Naive thymus-derived CD4-positive, alpha-beta T cell (primary cell): ENCODE results near the gene QSOX2. TPM values are rescaled to one million over a fixed set of nuclear protein-coding genes. Genes with fewer than 3 reads are reported as not detected.
A peak's percentile ranks its signal among the peaks of the same experiment; 100 is the strongest.

Source experiments
- ATAC-seq: fragments of 150-1000 bp; cut with Tn5 transposase; 2 replicates; pipeline ENCODE4 v1.10.0; 2021; ENCODE audit warnings: mild to moderate bottlenecking, moderate library complexity
- CTCF ChIA-PET: fragments of 350-600 bp; sonication (Branson Sonifier 250); formaldehyde crosslinking; loops from one replicate; lab custom pipeline; 2021; ENCODE audit warnings: antibody characterized with exemption; lab: Charles Lee
- POLR2A ChIA-PET: fragments of 350-600 bp; sonication (Branson Sonifier 250); formaldehyde crosslinking; loops from one replicate; lab custom pipeline; 2021; ENCODE audit warnings: antibody characterized with exemption, inconsistent platforms; lab: Charles Lee
- DNase-seq, 9 donors: peaks; one replicate each; pipeline versions ENCODE4 v3.0.0 to v3.0.0-alpha.2; 2020 to 2022; ENCODE audit warnings: mixed read lengths in 1 of 9
- H3K27ac ChIP-seq: one replicate; pipeline ENCODE4 v1.7.0; 2013; ENCODE audit warnings: mild to moderate bottlenecking, low read depth, low read length, moderate library complexity
- H3K27me3 ChIP-seq, 2 donors: one replicate each; pipeline ENCODE4 v1.7.0; 2013; ENCODE audit warnings: low read length in 2 of 2, mild to moderate bottlenecking in 2 of 2, moderate library complexity in 2 of 2; ENCODE audit not compliant: control insufficient read depth in 2 of 2, insufficient read depth in 2 of 2
- H3K36me3 ChIP-seq, 3 experiments: 1 replicate in 2 of 3; 2 replicates in 1 of 3; pipeline ENCODE4 v1.7.0; 2013; ENCODE audit warnings: low read length in 3 of 3, mild to moderate bottlenecking in 3 of 3, moderate library complexity in 1 of 3; ENCODE audit not compliant: insufficient read depth in 3 of 3, control insufficient read depth in 2 of 3
- H3K4me1 ChIP-seq, 2 donors: one replicate each; pipeline ENCODE4 v1.7.0; 2013; ENCODE audit warnings: low read length in 2 of 2, mild to moderate bottlenecking in 2 of 2, moderate library complexity in 1 of 2; ENCODE audit not compliant: control insufficient read depth in 2 of 2, insufficient read depth in 2 of 2
- H3K4me3 ChIP-seq: 2 replicates; pipeline ENCODE4 v1.7.0; 2013; ENCODE audit warnings: mild to moderate bottlenecking, low read length
- H3K9me3 ChIP-seq, 3 experiments: 1 replicate in 2 of 3; 2 replicates in 1 of 3; pipeline ENCODE4 v1.7.0; 2013; ENCODE audit warnings: low read length in 3 of 3; ENCODE audit not compliant: control insufficient read depth in 2 of 3
- H3K27ac Mint-ChIP-seq, 9 donors: one replicate each; pipeline ENCODE4 v1.8.0; 2020 to 2022; ENCODE audit warnings: mixed read lengths in 9 of 9, mild to moderate bottlenecking in 8 of 9, moderate library complexity in 5 of 9, inconsistent platforms in 2 of 9
- H3K27me3 Mint-ChIP-seq, 5 donors: one replicate each; pipeline ENCODE4 v1.8.0; 2021 to 2022; ENCODE audit warnings: mixed read lengths in 5 of 5, mild to moderate bottlenecking in 1 of 5
- H3K36me3 Mint-ChIP-seq, 5 donors: one replicate each; pipeline ENCODE4 v1.8.0; 2020 to 2022; ENCODE audit warnings: mixed read lengths in 5 of 5, mild to moderate bottlenecking in 3 of 5, inconsistent platforms in 1 of 5
- H3K4me1 Mint-ChIP-seq, 7 donors: one replicate each; pipeline ENCODE4 v1.8.0; 2020 to 2022; ENCODE audit warnings: mixed read lengths in 7 of 7, mild to moderate bottlenecking in 3 of 7, inconsistent platforms in 1 of 7
- H3K4me3 Mint-ChIP-seq, 10 donors: one replicate each; pipeline ENCODE4 v1.8.0; 2020 to 2022; ENCODE audit warnings: mild to moderate bottlenecking in 10 of 10, mixed read lengths in 10 of 10, moderate library complexity in 6 of 10, inconsistent platforms in 2 of 10
- H3K9me3 Mint-ChIP-seq, 11 donors: one replicate each; pipeline ENCODE4 v1.8.0; 2020 to 2022; ENCODE audit warnings: mixed read lengths in 11 of 11, mild to moderate bottlenecking in 4 of 11, inconsistent platforms in 1 of 11, moderate library complexity in 1 of 11
- intact Hi-C, 2 donors: fragments of 100-400 bp; cut with micrococcal nuclease; formaldehyde crosslinking; loops; one replicate each; pipeline ENCODE4 v1.15.1; 2023
- polyA plus RNA-seq, 2 donors: library from polyadenylated mRNA; unstranded; fragments of 300-500 nt; fragmentation: Illumina TruSeq; gene quantifications; one replicate each; pipeline ENCODE4 v1.2.3, GENCODE V29; 2021
- total RNA-seq, 6 experiments: library from RNA in 5 of 6; stranded (reverse) in 5 of 6; gene quantifications; 1 replicate in 5 of 6; 2 replicates in 1 of 6; pipeline ENCODE4 v1.2.3 and lab custom pipeline; 2021 to 2026

Gene QSOX2
- total and polyA plus RNA-seq, 7 experiments from 2014 or later, result 0.26 to 15.9 (median 11.9) TPM

DNA sequence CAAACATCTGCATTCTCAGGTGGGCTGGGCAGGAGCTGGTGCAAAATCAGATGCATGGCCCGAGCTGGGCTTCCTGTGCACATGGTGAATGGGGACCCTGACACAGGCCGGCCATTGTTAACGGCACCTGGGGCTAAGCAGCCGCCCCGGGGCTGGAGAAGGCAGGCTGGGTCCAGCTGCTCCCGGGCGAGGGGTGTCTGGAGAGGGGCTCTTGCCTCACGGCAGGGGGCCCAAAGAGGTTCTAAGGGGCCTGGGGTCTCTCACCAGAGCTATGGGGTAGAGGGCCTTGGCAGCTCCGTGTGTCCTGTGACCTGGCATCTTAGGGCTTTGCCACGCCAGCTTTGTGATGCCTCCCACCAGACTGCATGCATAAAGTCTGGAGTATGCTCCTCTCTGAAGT, 5.1 kb upstream of the QSOX2 start:
- Histone ChIP-seq H3K36me3 (no peaks in the 10 kb centered on the region), H3K27ac (no peak overlapping the region), H3K4me1 (peaks cover 0 to 5% of the 10 kb centered on the region in 2 donors), H3K4me3 (no peak overlapping the region), H3K27me3 (no peaks in the 10 kb centered on the region), H3K9me3 (no peaks in the 10 kb centered on the region)
- no peaks in the 10 kb centered on the region for H3K9me3 Mint-ChIP-seq
- no peak overlapping the region for H3K27ac Mint-ChIP-seq
- POLR2A ChIA-PET, result no interaction called here
- DNase-seq (no peak), ATAC-seq (no peak)
- intact Hi-C loops, result no loop called here
- no peak overlapping the region for H3K4me3 Mint-ChIP-seq
- CTCF ChIA-PET, result no interaction called here
- peaks cover 0 to 6% (median 4%) of the 10 kb centered on the region in 7 donors for H3K4me1 Mint-ChIP-seq
- no peaks in the 10 kb centered on the region for H3K36me3 Mint-ChIP-seq
- peaks cover 0 to 2% (median 0%) of the 10 kb centered on the region in 5 donors for H3K27me3 Mint-ChIP-seq

DNA sequence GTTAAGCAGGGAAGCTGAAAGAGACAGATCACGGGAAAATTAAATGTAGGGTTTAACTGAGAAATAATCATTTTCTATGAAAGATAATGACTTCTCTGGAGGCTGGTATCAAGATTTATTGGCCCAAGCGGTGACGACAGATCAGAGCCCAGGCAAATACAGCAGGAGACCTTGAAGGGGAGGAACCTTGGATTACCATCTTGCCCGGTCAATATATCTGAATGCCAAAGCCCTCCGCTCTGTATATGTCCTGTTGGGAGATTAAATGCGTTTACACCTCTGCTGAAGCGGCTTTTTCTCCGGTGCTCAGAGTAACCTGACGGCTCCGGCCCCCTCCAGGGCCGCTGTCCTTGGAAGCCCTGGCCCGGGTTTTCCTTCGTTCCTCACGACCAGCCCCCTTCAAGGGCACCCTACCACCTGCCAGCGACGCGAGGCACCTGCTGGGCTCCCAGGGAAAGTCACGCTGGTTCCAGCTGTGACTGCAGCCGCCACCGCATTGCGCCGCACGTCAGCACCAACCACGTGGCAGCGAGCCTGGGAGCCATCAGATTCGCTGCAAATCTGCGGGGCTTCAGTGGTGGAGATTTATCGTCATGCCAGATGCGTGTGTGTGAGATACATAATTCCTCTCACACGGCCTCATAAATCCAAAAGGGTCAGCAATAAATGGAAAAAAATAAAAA, 4.4 kb upstream of the QSOX2 start:
- DNase-seq, result no peak
- Mint-ChIP-seq H3K4me1 (peaks cover 1 to 7% (median 5%) of the 10 kb centered on the region in 7 donors), H3K4me3 (no peak overlapping the region), H3K27me3 (peaks cover 0 to 2% (median 0%) of the 10 kb centered on the region in 5 donors), H3K27ac (peak overlapping the region in 1 of 9 donors; percentile 52), H3K36me3 (no peaks in the 10 kb centered on the region), H3K9me3 (peaks cover 0 to under 1% (median 0%) of the 10 kb centered on the region in 11 donors)
- no peak for ATAC-seq
- Histone ChIP-seq H3K27me3 (no peaks in the 10 kb centered on the region), H3K36me3 (no peaks in the 10 kb centered on the region), H3K4me3 (no peak overlapping the region), H3K9me3 (no peaks in the 10 kb centered on the region), H3K27ac (no peak overlapping the region), H3K4me1 (peaks cover 2 to 6% of the 10 kb centered on the region in 2 donors)
- CTCF ChIA-PET, result no interaction called here
- intact Hi-C loops, result loop anchor here (5.0 to 10.0 kb wide), 5 partner anchors 143 to 1205 kb away; partner anchors contain the start of genes NOTCH1 (in 1 of the 2), NSMF (in 1 of the 2) and UBAC1 (in 1 of the 2)
- POLR2A ChIA-PET, result interaction anchor here (0.9 kb wide), 1 partner anchor 12 kb away, joined by 3 read pairs; no protein-coding TSS in a partner anchor

DNA sequence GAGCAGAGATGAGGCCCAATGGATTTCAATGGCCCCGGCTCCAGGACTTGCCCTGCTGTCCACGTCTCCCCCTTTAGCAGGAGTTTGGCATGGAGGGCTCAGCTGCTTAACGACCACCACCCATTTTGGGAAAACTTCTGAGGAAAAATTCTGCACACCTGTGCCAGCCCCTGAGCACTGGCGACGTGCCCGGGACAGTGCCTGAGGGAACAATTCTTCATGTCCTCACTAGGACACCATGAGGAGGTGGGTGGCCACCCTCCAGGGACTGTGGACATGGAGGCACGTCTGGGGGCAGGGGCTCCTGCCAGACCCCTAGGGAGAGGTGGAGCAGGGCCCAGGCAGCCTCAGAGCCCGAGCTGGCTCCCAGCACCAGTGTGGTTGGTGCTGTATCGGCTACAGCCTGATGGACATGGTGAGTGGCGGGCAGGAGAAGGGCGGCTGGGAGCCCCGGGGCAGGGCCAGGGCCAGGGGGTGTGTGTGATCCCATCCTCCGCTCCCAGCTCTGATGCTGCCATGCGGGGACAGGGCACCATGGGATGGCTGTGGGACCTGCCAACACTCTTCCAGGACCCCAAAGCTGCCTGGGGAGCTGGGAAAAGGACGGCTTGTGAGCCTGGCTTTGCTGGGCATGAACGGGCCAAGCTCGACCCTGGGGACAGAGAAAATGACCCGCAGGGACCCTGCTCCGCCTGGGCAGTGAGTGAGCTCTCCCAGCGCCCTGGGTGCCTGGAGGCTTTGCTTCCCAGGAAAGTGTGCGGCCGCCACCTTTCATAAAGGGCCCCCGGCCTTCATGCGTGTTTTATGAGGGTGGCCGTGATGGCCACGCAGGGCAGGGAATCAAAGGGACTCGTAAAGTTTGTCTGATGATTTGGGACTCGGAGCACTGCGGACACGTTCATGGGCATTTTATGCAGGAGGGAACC, 3.6 kb upstream of the QSOX2 start:
- no peaks in the 10 kb centered on the region for H3K36me3 ChIP-seq
- intact Hi-C loops, result loop anchor here (5.0 to 10.0 kb wide), 5 partner anchors 142 to 1206 kb away; partner anchors contain the start of genes NOTCH1 (in 1 of the 2), NSMF (in 1 of the 2) and UBAC1 (in 1 of the 2)
- peaks cover 10 to 11% of the 10 kb centered on the region in 2 donors for H3K4me1 ChIP-seq
- H3K27me3 ChIP-seq, result no peaks in the 10 kb centered on the region
- ATAC-seq (no peak), DNase-seq (no peak)
- no peaks in the 10 kb centered on the region for H3K9me3 ChIP-seq
- H3K27me3 Mint-ChIP-seq, result peaks cover 0 to 2% (median 0%) of the 10 kb centered on the region in 5 donors
- no peak overlapping the region for H3K4me3 ChIP-seq
- H3K9me3 Mint-ChIP-seq, result peaks cover 0 to 4% (median 0%) of the 10 kb centered on the region in 11 donors
- H3K4me1 Mint-ChIP-seq, result peaks cover 8 to 15% (median 13%) of the 10 kb centered on the region in 7 donors
- no peak overlapping the region for H3K27ac ChIP-seq
- ChIA-PET CTCF (no interaction called here), POLR2A (interaction anchor here (0.9 kb wide), 1 partner anchor 13 kb away, joined by 3 read pairs; no protein-coding TSS in a partner anchor)
- no peaks in the 10 kb centered on the region for H3K36me3 Mint-ChIP-seq
- no peak overlapping the region for H3K4me3 Mint-ChIP-seq
- peak overlapping the region in 1 of 9 donors; percentile 52 for H3K27ac Mint-ChIP-seq

DNA sequence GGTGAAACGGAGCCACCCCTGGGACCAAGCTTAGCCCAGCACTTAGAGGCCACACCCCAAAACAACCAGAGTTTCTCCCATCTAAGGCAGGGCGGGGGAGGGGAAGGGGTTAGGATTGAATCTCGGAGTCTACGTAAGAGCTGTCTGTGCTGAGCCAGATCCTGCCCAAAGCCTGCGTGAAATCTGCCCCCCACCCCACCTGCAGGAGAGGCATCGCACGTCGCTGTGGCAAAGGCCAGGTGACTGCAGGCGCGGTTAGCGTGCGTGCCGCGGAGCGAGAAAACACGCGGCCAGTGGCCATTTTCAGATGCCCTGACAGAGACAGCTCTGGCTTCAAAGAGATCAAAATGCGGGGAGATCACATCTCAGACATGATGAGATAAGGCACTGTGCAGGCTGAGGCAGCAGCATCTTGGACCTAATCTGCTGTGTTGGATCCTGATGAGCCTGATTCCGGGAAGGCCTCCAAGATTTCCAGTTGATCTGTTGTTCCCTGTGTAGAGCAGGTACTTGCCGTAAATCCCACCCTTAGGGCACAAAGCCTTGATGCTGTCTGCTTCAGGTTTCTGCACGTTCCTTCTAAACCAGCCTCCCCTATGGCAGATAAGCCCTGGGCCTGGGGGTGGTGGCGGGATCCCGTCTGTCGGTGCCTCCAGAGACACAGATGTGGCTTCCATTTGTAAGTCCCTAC, 2.5 kb upstream of the QSOX2 start:
- no peaks in the 10 kb centered on the region for H3K27me3 ChIP-seq
- POLR2A ChIA-PET, result no interaction called here
- H3K9me3 Mint-ChIP-seq, result peaks cover 0 to 4% (median 0%) of the 10 kb centered on the region in 11 donors
- no peaks in the 10 kb centered on the region for H3K36me3 ChIP-seq
- H3K4me1 ChIP-seq, result peaks cover 21 to 22% of the 10 kb centered on the region in 2 donors
- CTCF ChIA-PET, result no interaction called here
- H3K4me3 Mint-ChIP-seq, result peak overlapping the region in 1 of 10 donors; percentile 17
- H3K27me3 Mint-ChIP-seq, result peaks cover 0 to 2% (median 0%) of the 10 kb centered on the region in 5 donors
- H3K36me3 Mint-ChIP-seq, result peaks cover 0 to 4% (median 0%) of the 10 kb centered on the region in 5 donors
- ATAC-seq, result no peak
- H3K27ac Mint-ChIP-seq, result no peak overlapping the region
- DNase-seq, result no peak
- no peak overlapping the region for H3K27ac ChIP-seq
- H3K4me3 ChIP-seq, result no peak overlapping the region
- peaks cover 18 to 26% (median 25%) of the 10 kb centered on the region in 7 donors for H3K4me1 Mint-ChIP-seq
- H3K9me3 ChIP-seq, result no peaks in the 10 kb centered on the region
- intact Hi-C loops, result loop anchor here (5.0 to 10.0 kb wide), 5 partner anchors 141 to 1207 kb away; partner anchors contain the start of genes NOTCH1 (in 1 of the 2), NSMF (in 1 of the 2) and UBAC1 (in 1 of the 2)

DNA sequence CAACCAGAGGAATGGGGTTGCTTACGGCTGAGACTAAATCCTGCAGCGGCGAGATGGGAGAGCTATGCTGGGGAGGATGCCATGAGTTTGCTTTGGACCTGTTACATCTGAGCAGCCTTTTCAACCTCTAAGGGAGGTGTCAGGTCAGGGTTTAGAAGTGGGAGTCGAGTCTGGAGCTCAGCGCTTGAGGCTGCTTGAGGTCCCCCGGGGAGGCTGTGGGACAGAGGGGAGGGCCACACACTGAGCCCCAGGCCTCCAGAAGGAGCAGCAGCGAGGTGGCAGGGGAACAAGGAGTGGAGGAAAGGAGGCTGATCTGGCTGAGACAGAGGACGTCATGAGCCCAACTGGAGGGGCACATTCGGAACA, 1.9 kb upstream of the QSOX2 start:
- Histone ChIP-seq H3K4me3 (no peak overlapping the region), H3K4me1 (peaks cover 22 to 27% of the 10 kb centered on the region in 2 donors), H3K9me3 (no peaks in the 10 kb centered on the region), H3K27ac (no peak overlapping the region), H3K36me3 (no peaks in the 10 kb centered on the region), H3K27me3 (no peaks in the 10 kb centered on the region)
- peak overlapping the region in 3 of 9 donors; percentile 8 to 64 (median 21) for H3K27ac Mint-ChIP-seq
- ATAC-seq, result no peak
- ChIA-PET CTCF (no interaction called here), POLR2A (no interaction called here)
- H3K4me3 Mint-ChIP-seq, result peak overlapping the region in 2 of 10 donors; percentile 17 to 42
- peaks cover 0 to 4% (median 0%) of the 10 kb centered on the region in 11 donors for H3K9me3 Mint-ChIP-seq
- peaks cover 0 to 4% (median 0%) of the 10 kb centered on the region in 5 donors for H3K36me3 Mint-ChIP-seq
- intact Hi-C loops, result loop anchor here (5.0 to 10.0 kb wide), 5 partner anchors 140 to 1207 kb away; partner anchors contain the start of genes NOTCH1 (in 1 of the 2), NSMF (in 1 of the 2) and UBAC1 (in 1 of the 2)
- peaks cover 23 to 31% (median 29%) of the 10 kb centered on the region in 7 donors for H3K4me1 Mint-ChIP-seq
- peaks cover 0 to 2% (median 0%) of the 10 kb centered on the region in 5 donors for H3K27me3 Mint-ChIP-seq
- DNase-seq, result no peak
